T-helper 2 cell treated with Interferon-gamma antibody and Interleukin-4, amounts not matched to agents 100 ng/mL and 5 ng/mL, for 36 hours (primary cell): ENCODE results near the gene SLC6A20. TPM values are rescaled to one million over a fixed set of nuclear protein-coding genes. Genes with fewer than 3 reads are reported as not detected.

ENCODE experiments used
- intact Hi-C: fragments of 100-400 bp; cut with micrococcal nuclease; formaldehyde crosslinking; loops from one replicate; pipeline ENCODE4 v1.15.1; 2023
- total RNA-seq: library from RNA; stranded (reverse); gene quantifications from 2 replicates; pipeline ENCODE4 v1.2.3, GENCODE V29; 2022

Gene SLC6A20, protein sequence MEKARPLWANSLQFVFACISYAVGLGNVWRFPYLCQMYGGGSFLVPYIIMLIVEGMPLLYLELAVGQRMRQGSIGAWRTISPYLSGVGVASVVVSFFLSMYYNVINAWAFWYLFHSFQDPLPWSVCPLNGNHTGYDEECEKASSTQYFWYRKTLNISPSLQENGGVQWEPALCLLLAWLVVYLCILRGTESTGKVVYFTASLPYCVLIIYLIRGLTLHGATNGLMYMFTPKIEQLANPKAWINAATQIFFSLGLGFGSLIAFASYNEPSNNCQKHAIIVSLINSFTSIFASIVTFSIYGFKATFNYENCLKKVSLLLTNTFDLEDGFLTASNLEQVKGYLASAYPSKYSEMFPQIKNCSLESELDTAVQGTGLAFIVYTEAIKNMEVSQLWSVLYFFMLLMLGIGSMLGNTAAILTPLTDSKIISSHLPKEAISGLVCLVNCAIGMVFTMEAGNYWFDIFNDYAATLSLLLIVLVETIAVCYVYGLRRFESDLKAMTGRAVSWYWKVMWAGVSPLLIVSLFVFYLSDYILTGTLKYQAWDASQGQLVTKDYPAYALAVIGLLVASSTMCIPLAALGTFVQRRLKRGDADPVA
- total RNA-seq, result not detected in 2 replicates

DNA sequence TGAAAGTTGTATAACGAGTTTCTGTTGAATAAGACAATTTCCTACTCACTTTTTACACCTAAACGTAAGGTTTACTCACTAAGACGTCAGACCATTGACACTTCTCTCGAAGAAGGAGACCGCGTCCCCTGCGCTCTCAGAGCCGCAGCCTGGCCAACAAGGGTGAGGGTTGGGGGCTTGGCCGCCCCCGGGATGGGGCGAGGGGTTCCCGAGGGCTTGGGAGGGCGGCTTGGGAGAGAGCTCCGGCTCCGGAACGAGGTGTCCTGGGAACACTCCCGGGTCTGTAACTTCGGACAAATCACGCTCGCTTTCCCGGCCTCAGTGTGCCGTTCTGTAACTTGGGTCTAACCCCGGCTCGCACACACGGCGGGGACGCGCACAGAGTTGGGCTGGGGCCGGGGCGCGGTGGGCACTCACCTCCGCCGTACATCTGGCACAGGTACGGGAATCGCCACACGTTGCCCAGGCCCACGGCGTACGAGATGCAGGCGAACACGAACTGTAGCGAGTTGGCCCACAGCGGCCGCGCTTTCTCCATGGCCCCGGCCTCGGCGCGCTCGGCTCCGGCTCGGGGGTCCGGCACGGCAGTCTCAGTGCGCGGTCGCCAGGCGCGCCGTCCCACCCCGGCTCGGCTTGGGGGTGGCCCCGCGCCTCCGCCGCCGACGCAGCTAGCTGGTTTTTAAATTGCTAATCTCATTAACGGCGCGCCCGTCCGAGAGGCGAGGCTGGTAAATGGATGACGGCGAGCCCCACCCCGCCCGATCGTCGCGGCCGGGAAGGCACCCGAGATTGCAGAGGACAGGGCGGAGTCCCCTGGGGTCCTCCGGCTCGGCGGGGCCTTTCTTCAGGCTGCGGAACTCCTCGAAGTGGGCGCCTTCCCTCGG is at the start of gene SLC6A20:
Gene SLC6A20, minus strand, starts transcription at position 655 of the 884 bp plus-strand sequence. Its CDS starts 117 bp downstream, at position 538.
- intact Hi-C loops, result no loop called here

DNA sequence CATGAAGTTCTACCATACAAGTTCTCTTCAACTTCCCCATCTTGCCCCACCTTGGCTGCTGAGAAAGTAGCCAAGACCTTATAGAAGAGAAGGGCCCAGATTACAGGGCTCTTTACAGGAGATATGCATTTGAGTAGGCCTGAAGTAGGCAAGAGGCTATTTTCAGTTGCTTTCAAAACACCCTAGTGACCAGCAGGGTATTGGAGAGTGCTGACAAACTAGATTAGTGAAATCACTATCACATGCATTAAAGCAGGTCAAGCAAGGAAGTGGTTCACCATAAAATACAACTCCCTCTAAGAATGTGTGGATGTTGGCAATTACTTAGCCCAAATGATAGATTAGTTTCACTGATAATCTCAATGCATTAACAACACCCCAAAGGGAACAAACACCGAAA is 48.3 kb upstream of the SLC6A20 start:
- intact Hi-C loops, result loop anchor here (5.0 kb wide), 2 partner anchors 73 to 152 kb away; no protein-coding TSS in a partner anchor

DNA sequence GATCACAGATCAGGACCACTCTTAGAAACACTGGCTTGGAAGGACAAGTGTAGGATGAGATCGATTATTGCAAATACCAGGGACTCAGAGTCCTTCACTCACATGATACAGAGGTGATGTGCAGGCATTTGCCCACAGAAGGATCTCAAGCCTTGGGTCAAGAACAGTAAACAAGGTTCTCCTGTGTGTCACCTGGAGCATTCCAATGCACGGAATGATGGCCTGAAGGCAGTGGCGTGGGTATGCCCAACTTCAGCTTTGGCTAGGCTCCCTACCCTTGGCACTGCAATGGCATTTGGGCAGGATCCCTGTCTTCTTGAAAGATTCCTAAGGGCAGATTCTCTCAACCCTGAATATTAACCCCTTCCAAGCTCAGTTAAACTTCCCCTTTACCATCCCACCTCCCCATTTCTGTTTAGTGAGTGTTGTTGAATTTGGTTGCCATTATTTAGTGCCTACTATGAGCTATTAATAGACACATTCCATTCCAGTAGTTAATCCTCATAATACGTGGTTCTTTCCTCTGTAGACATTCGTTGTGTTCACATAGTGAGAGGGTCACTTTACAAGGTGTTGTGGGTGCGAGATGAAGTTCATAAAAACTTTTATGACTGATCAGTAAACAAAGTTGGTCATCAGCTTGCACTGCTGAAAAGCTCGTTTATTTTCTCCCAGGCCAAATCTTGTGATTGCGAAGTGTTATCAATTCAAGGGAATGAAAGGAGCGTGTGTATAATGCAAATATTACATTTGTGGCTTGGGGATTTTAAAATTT is 46.7 kb upstream of the SLC6A20 start:
- intact Hi-C loops, result loop anchor here (5.0 kb wide), 2 partner anchors 74 to 151 kb away; no protein-coding TSS in a partner anchor

DNA sequence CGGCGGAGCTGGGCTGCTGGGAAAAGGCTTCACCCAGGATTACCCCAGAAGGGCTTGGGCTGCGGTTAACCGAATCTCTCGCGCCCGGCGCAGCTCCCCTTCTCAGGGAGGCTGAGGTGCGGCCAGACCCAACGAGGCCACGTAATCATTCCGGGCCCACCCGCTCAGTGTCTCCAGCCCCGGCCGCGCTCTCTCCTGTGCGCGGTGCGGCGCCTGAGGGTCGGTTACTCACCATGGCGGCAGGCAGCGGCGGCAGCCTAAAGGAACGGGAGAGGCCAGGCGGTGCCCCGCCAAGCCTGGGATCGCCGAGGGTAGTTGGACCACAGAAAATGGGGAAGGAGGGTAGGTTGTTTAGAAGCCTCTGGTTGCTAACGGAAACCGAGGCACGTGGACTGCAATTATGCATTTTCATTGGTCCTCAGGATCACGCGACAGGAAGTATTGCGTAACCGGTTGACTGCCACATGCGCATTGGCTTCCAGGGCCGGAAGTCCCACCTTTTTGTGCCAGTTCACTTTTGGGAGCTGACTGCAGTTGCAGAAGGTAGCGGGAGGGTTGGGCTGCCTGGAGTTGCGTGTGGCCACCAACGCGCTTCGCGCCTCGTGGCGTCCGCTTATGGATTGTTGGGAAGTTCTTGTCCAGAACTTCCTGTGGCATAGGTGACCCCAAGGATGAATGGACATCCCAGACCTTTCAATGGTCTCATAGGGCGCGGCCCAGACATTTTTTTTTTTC is 45.6 kb upstream of the SLC6A20 start, which contains the start of gene LZTFL1:
Gene LZTFL1, minus strand, starts transcription at position 363 of the 735 bp plus-strand sequence. Its CDS starts 128 bp downstream, at position 235.
- intact Hi-C loops, result loop anchor here (5.0 kb wide), 2 partner anchors 75 to 150 kb away; no protein-coding TSS in a partner anchor

DNA sequence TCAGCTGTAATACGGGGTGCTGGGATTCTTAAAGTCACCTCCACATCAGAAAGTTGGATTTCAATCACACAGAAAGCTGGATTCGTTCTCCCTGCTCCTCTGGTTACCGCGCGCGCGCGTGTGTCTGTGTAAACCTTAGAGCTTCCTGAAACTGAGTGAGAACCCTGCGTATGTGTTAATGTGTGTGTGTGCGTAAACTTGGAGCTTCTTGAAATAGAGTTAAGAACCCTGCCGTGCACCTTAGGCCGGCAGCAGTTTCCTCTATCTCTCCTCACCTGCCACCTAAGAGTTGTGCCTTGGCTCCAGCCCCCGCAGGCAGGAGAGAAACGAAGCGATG is 45.1 kb upstream of the SLC6A20 start:
- intact Hi-C loops, result loop anchor here (5.0 kb wide), 2 partner anchors 76 to 149 kb away; no protein-coding TSS in a partner anchor

DNA sequence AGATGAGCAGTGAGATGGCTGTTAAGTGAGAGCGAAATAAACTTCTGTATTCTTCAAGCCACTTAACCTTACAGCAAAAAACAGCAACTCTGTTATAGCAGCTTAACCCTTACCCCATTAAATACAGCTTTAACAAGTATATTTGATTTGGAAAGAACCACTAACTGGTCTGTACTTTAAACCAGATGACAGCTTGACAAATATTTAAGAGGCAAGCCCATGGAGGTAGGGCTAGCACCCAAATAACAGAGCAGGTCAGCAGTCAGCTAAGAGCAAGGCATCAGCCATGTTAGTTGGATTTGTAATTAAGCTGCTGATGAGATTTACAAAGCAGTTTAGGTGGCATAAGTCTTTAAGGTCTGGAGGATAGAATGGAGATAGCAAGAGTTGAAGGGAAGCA is 42.1 kb upstream of the SLC6A20 start:
- intact Hi-C loops, result no loop called here

DNA sequence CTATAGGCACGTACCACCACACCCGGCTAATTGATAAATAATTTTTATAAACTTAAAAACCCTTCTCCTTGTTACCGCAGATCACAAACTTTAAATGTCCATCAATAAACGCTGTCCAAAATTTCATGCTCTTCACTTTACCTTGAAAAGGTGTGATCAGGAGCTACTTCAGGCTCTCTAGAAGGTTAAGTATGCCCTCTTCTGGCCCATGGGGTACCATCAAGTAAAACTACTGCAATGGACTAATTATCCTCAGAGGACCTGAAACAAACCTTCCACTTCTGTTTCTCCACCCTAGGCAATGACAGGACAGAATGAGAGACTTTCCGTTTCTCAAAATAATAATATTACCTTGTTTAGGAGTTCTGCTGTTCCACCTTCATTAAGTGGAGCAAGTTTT is 36.4 kb upstream of the SLC6A20 start:
- intact Hi-C loops, result no loop called here

DNA sequence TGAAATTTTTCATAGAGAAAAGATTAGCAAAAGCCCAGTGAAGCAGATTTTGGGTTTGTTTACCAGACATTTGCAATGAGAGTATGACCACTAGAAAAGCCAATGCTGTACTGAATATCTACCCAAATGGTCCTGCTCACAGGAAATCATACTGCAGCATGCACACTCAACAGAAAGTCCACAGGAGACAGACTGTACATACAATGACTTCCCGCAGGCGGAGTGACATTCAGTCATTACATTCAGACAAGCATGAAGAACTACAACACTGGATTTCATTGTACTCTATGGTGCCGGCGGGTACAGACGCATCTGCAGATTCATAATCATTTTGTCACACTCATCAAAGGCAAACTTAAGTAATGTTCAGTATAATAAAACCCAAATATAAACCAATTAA is 33.8 kb upstream of the SLC6A20 start:
- intact Hi-C loops, result no loop called here

DNA sequence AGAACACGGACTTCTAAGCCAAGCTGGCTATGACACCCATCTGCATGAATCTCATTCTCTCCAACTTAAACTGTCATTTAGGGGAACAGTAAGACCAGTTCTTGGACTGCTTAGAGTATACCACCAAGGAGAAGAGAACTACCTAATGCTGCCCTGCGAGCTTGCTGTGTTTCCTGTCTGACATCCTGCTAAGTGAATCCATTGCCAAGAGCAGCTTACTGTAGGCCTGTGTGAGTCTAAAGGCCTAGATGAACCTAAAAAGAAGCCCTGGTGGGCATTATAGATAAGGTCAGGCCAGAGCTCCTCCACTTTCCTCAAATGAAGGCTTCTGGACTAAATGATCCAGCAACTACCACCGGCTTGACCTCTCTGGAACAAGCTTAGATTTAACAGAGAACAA is 30.6 kb upstream of the SLC6A20 start:
- intact Hi-C loops, result no loop called here

DNA sequence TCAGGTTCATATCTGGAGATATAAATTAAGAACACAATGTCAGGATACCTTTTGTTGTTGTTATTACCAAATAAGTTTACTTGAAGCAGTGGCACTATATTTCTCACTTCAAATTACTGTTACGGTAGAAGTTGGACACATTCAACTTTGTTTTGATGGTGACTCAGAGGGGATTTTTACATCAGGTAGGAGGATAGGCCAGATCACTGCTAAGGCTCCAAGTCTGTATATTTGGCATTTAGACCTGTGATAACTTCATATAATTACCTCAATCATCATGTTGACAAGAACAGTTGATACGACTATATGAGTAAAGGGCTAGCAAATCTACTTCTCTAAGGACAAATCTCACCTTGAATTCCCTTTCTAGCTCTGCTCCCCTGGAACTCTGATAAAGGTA is 30.0 kb upstream of the SLC6A20 start:
- intact Hi-C loops, result no loop called here

DNA sequence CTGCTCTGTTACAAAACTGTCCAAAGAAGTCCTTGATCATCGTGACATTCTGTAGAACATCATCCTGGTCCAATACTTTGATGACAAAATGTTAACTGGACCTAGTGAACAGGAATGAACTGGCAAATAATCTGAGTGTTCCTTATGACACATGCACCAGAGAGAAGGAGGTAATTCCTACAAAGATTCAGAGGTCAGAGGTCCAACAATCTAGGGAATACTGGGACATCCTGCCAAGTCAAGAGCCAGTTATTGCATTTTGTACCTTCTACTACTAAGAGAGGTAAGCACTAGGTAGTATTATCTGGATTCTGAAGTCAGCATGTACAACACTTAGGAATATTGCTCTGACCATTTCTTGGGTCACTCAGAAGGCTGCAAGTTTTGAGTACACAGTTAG is 24.8 kb upstream of the SLC6A20 start:
- intact Hi-C loops, result no loop called here

DNA sequence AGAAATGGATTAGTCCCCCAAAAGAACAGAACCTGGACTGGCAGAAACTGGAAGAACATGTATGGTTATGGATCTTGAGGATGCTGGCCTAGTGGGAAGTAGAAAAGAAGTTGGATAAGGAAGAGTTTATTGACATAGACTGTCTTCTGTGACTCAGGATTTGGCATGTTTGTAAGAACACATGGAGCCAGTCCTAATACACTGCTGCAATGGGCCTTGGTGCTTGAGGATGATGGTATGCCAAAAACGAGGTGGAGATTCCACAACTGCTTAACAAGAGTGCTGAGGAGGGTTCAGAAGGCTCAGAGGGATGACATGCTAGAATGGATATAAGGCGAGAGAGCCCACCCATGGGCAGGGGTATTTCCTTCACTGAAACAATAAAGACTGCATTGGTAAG is 23.2 kb upstream of the SLC6A20 start:
- intact Hi-C loops, result no loop called here

DNA sequence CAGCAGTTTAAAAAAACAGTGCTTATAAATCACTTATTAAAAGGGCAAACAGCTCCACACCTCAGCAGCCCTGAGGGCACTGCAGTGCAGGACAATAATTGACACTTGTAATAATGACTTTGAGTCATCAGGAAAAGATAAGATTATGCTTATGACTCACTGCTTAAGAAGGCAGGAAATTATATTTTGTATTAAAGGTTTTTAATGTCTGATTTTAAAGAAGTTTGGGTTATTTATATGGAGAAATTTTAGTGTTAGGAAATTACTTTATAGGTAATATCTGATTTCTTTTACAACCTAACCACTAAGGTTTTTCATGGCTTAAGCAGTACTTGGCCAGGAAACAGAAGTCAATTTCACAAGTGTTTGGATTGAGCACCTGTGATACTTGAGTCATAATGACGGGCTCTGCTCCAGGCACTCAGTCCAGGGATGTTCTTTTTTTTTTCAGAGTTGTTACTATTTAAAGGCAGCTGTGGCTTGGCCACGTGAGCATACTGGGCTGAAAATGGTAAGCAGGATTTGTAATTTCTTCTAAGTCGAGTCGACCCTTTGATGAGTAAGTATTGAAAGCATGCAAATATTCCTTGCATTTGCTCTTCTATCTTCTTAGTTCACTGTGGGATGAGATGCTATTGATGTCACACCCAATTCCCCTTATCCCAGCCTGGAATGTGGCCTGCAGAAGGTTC is 21.6 kb upstream of the SLC6A20 start:
- intact Hi-C loops, result no loop called here

DNA sequence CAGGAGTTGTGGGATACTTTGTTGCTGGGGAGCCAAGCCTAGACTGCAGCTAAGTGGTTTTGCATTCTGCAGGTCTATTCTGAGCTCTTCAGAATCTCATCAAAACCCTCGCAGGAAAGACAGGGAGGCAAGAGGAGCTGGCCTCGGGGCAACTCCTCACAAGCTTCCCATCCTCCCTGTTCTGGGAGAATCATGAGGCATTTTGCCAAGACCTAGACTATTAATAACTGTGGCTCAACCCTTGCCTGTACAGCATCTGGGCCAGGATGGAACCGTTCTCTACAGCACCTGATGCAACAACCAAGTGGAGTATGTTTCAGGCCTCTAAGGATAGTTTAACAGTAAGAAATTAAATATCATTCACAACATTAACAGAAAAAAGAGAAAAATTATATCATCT is 20.2 kb upstream of the SLC6A20 start:
- intact Hi-C loops, result no loop called here

DNA sequence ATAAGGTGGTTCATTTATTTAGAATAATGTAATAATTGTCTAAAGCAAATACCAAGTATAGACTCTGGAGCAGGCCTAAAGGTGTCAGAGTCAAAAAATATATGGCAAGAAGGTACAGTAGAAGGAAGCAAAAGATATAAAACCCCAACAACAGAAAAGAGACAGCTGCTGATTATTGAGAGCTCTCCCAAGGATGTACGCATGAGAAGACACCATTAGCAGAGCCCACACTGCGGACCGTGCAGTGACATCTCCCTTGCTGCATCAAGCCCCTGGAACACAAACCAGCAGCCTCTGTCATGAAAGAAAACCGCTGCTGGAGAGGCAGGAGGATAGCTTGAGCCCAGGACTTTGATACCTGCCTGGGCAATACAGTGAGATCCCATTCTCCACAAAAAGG is 18.0 kb upstream of the SLC6A20 start:
- intact Hi-C loops, result no loop called here

DNA sequence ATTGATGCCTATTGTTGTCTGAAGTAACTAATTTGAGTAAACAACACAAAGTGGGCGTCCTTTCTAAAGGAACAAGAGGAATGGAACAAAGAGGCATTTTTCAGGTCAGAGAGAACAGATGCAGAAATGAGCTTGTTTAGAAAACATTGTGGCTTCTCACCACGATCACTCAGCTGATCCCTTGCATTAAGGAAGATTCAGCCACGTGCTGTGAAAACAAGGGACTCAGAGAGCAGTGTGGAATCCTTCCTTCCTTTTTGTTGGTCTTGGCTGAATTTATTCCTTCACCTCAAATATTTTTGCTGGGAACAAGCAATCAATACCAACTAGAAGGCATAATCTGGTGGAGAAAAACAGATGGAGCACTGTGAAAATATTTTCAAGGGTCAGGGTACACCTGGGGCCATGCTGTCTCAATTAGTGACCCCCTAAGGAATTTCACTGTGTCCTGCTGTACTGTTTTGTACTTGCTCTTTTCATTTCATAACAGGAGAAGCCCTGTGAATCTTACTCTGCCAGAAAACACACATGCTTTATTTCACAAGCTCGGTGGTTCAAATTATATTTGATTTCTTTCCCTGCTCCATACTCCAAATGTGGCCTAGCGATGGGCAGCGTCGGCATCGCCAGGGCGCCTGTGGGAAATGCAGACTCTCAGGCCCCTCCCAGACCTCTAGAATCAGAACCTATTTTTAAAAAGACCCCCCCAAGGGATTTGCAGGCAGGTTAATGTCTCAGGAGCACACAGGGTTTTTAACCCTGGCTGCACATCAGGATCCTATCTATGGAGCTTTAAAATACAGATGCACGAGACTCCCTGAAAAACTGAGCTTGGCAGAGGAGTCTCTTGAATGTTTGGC is 11.6 kb upstream of the SLC6A20 start:
- intact Hi-C loops, result no loop called here

DNA sequence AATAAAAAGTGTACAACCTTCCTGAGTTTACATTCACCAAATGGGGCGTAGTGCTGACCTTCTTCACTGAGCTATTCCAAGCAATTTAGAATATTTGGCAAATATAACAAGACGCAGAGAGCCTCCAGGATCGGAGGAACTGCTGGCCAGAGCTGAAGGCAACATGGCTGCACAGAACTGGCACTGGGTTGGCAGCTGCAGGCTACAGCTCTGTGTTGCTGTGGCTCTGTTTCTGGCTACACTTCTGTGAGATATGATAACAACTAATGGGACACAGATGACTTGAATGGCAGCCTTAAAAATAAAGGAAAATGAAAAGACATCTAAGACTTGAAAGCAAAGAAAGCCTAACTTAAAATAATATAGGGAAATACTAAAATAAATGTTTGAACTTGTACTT is 10.8 kb upstream of the SLC6A20 start:
- intact Hi-C loops, result no loop called here

DNA sequence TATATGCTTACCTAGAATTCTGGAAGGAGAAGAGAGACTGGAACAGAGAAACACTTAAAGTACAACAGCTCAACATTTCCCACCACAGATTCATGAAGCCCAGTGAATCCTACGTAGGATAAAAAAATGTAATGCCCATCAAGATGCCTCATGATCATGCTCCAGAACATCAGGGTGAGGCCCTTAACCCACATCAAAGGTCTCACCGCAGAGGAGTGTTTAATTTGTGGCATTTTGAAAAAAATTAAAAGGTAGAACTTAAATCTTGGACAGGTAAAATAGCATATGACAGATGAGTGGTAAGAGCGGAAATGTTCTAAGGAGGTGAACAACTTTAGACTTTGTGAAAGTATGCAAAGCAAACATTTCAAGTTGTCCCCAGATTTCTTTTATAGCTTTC is 9.7 kb upstream of the SLC6A20 start:
- intact Hi-C loops, result no loop called here
